ENCODE results near the gene APOC4.
"Not testable (repeated sequence)": the region's sequence is repeated elsewhere in the genome, so short reads cannot be mapped to it uniquely, and the experiment has no call there.

The APOC4 gene

DNA sequence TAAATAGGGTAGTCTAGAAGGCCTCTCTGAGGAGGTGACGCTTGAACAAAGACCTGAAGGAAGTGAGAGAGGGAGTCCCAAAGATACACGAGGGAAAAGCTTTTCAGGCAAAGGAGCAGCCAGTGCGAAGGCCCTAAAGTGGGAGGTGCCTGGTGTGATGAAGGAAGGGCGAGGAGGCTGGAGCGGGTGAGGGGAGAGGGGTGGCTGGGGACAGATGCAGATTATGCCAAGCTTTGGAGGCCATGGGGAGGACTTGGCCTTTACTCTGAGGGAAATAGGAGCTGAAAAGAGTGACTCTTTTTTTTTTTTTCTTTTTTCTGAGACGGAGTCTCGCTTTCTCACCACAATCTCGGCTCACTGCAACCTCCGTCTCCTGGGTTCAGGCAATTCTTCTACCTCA is 16.1 kb downstream of the APOC4 start:
- DNase-seq (ENCODE audit: low spot score), result no peak

DNA sequence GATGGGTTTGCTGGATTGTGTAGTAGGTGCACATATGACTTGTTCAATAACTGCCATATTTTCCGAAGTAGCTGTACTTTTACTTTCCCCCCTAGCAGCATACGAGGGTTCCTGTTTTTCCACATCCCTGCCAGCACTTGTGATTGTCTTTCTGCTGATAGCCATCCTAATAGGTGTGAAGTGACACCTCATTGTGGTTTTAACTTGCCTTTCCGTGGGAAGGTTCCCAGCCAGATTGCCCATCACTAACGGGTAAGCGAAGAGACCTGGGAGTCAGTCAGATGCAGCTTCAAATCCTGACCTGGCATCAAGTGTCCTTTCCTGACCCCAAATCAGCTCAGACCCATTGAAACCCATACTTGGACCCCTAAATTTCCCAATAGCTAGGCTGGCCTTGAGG is 17.7 kb downstream of the APOC4 start:
- DNase-seq (ENCODE audit: low spot score), result no peak

DNA sequence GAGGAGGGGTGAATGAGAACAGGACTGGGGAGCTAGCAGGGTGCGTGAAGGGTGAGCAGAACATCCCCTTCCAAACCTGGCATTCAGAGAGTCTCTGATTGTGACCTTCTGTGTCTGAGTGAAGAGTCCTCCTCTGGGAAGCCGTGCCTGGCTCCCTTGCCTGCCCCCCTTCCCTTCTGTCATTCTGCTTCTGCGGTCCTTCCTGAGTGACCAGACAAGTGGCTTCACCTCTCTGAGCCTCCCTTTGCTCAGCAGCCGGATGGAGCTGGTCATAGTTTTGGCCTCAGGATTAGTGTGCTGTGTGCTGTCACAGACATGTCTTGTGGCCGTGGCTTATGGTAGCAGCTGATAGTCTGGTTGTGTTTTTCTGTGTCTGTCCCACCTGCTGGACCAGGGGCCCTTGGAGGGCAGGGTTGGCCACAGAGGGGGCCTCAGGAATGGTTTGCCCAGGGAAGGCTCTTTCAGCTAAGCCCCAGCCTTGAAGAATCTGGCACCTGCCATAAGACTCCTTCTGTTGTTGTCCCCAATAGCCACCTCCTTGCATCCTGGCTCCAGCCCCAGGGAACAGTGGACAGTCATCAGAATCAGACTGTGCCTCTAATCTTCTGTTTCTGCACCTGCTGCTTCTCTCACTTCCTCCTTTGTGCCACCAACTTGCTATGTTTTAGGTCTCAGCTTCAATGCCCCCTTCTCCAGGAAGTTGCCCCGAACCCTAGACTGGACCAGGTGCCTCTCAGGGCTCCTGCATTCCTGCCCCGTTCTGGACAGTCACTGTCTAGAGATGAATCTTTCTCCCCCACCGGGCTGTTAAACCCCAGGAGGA is 19.1 kb downstream of the APOC4 start:
- no peak for DNase-seq (ENCODE audit: low spot score)

DNA sequence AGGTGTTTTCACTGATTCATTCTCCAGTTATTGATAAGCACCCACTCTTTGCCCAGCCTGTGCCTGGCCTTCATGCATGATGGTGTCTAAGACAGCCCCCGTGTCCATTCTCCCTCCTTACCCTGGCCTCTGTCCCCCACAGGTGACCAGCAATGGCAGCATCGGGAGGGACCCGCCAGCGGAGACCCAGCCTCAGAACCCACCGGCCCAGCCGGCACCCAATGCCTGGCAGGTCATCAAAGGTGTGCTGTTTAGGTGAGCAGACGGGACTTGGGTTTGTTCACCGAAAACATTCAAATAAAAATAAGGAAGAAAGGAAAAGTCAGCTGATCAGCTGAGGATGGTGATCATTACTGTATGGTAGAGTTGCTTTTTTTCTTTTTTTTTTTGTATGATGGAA is 19.8 kb downstream of the APOC4 start:
- no peak for DNase-seq (ENCODE audit: low spot score)

DNA sequence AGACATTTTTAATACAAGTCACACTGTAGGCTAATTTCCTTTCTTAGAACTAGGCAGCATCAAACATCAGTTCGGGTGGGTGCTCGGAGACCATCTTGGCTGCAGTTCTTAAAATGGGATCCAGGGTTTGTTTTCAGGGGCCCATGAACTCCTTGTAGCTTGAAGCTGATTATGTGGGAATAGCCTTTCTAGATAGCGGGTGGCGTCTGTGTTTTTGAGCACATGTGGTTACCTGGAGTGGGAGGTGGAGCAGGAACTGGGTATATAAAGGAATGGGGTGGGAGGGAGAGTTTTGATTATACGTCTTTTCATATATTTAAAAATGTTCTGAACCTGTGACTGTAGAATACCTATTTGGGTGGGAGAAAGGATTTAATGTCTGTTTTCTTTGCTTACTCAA is 26.1 kb downstream of the APOC4 start:
- no peak for DNase-seq (ENCODE audit: low spot score)

DNA sequence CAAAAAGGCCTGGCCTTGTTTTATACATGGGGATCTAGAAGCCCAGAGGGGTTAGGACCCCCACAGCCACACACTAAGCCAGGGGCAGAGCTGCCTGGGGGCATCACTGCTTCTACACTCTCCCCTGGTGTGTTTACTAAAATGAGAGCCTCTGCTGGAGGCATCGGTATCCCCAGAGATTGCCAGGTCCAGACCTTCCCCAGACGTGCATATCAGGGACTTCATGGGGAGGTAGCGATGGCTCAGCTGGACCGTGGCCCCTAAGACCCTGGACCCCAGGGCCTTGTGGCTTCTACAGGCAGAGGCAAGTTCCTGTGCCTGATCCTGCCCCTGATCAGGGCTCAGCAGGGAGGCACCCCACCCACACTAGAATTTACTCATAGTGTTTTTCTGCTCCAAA is 26.6 kb downstream of the APOC4 start:
- no peak for DNase-seq (ENCODE audit: low spot score)

DNA sequence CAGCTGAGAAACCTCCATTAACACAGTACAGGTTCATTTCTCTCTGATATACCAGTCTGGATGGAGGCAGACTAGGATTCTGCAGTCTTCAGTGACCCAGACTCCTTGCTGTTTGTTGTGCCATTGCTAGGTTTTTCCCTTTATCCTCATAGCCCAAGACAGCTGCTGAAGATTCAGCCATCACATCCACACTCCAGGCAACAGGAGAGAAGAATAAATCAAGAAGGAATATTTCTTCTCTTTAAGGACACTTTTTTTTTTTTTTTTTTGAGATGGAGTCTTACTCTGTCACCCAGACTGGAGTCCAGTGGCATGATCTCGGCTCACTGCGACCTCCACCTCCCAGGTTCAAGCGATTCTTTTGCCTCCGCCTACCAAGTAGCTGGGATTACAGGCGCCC is 27.4 kb downstream of the APOC4 start:
- no peak for DNase-seq (ENCODE audit: low spot score)

DNA sequence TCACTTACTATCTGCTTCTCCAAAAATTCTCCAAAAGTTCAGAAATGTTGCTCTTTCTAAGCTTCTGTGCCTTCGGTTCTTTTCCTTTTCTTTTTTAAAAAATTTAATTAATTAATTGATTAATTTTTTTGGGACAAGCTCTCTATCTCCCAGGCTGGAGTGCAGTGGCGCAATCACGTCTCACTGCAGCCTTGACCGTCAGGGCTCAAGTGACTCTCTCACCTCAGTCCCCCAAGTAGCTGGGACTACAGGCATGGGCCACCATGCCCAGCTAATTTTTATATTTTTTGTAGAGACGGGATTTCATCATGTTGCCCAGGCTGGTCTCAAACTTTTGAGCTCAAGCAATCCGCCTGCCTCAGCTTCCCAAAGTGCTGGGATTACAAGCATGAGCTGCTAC is 29.4 kb downstream of the APOC4 start:
- DNase-seq (ENCODE audit: low spot score), result not testable (repeated sequence)

DNA sequence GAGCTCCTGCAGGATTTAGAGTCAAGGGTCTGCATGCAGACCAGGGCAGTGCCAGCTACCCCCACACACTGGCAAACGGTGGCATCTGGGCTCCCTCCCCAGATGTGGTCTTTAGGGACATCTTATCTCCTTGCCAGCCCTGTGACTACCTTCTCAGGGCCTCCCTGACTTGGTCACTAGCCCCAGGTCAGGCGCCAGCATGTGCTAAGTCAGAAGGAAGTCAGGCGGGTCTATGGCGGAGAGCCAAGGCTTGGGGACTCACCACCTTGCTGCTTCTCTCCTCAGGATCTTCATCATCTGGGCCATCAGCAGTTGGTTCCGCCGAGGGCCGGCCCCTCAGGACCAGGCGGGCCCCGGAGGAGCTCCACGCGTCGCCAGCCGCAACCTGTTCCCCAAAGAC is 30.8 kb downstream of the APOC4 start:
- no peak for DNase-seq (ENCODE audit: low spot score)

DNA sequence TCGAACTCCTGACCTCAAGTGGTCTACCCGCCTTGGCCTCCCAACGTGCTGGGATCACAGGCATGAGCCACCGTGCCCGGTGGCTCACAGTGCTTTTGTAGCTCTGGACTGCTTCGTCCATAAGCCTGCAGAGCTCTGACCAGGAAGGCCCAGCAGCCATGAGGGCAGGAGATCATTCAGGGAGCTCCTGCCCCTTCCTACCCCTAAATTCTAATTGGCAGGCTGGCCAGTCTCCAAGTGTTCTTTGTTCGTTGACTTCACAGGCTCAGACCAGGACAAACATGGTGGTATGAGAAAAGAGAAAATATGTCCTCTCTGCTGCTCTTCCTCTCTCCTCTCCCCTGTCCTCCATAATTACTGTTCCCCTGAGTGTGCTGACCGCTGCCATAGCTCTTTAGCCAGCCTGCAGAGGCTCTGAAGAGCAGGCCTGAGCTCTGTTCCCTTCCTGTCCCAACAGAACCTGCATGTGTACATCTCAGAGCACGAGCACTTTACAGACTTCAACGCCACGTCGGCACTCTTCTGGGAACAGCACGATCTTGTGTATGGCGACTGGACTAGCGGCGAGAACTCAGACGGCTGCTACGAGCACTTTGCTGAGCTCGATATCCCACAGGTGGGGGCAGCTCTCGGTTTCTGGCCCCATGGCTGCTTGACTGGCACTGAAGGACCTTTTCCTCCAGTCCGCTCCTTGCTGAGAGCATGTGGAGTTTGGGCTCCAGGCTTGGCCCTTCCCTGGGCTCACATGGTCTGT is 32.1 kb downstream of the APOC4 start:
- no peak for DNase-seq (ENCODE audit: low spot score)

DNA sequence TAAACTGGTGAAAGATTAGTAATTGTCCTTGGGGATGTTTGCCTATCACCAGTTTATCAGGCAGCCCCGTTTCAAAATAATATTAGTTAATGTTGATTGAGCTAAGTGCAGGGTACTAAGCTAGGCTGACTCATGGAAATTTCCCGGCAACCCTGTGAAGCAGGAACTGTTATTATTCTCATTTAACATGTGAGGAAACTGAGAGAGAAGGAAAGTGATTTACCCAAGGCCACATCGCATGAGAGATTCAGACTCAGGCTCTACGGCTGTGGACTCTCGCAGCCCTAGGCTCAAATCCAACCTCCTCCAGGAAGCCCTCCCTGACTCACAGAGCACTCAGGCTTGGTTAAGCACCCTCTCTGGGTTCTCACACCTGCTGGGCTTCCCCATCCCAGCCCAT is 32.8 kb downstream of the APOC4 start:
- DNase-seq (ENCODE audit: low spot score), result no peak

DNA sequence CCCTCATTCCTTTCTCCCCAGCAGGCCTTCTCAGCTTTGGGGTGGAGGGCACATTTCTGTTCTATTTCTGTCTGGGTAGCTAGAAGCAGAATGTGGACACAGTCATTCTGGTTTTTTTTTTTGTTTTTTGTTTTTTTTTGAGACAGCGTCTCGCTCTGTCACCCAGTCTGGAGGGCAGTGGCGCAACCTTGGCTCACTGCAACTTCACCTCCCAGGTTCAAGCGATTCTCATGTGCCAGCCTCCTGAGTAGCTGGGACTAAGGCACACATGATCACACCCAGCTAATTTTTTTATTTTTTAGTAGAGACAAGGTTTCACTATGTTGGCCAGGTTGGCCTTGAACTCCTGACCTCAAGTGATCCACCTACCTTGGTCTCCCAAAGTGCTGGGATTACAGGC is 33.4 kb downstream of the APOC4 start:
- DNase-seq (ENCODE audit: low spot score), result no peak

DNA sequence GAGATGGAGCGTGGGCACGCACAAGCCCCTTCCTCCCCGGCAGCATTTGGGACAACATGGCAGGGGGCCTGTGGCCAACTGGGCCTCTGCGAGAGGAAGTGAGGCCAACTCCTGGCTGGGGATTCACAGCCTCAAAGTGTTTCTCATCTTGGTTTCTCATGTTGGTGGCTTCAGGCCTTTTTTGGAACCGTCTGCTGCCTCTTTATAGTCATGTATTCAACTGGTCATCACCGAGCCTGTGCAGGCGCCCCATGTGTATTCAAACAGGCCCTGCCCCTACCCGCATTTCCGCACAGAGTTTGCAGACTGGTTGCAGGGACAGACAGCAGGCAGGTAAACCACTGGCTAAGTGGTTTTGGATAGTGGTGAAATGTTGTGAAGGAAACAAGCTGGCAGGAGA is 42.0 kb downstream of the APOC4 start:
- no peak for DNase-seq (ENCODE audit: low spot score)

DNA sequence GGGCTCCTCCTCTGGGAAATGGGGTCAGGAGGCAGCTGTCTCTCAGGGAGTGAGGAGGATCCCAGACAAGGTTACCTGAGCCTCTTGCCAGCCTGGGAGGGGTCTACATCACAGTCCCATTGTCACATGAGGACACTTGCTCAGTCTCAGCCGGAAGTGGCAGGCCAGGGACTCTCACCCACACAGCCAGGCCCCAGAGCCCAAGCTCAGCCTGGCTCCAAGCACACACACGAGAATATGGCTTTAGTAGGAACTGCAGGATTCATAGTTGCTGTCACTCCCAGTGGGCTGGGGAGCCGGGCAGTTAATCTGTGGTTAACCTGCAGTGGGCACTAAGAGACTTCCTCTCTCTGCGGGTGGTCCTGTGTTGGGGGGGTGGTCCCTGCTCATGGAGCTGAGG is 43.4 kb downstream of the APOC4 start:
- DNase-seq (ENCODE audit: low spot score), result no peak

DNA sequence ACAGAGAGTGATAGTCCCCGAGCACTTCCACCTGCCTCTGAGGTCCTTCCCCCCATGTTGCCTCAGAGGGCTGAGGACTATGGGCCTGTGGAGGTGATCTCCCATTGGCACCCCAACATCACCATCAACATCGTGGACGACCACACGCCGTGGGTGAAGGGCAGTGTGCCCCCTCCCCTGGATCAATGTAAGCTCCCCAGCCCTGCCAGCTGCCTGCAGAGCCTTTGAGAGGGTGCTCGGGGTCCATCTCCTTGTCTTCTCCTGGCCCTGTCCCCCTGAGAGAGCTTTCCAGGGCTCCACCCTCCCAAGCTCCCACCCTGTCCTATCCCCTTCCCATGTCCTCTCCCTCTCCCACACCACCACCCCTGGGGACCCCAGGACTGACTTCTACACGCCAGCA is 44.4 kb downstream of the APOC4 start:
- no peak for DNase-seq (ENCODE audit: low spot score)

DNA sequence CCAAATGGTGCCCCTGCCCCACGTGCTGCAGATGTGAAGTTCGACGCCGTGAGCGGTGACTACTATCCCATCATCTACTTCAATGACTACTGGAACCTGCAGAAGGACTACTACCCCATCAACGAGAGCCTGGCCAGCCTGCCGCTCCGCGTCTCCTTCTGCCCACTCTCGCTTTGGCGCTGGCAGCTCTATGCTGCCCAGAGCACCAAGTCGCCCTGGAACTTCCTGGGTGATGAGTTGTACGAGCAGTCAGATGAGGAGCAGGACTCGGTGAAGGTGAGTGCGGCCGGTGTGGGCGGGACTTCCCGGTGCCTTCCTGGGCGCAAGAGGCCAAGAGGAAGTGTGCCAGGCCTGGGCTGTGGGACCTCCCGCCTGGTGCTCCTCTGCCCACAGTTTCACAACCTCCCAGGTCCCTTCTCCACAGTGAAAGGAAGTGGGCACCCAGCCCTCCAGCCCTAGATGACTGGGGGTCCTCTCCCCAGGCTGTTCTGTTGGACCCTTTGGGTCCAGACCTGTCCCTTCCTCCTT is 45.2 kb downstream of the APOC4 start:
- DNase-seq (ENCODE audit: low spot score), result no peak

DNA sequence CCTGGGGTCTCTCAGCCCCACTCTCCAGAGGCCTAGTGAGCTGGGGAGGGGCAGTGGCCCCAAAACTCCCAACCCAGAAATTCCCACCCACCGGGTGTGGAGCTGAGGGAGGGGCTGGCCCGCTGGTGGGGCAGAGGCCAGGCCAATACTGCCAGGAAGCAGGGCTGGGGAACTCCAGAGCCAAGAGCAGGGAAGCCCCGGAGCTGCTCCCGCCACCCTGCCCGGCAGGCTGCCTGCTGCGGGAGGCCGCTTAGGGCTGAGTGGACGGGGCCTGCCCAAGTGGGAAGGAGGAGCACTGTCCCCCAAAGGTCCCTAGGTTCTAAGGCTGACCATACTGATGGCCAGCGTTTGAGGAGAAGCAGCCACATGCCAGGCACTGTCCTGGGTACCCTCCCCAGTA is 46.2 kb downstream of the APOC4 start:
- DNase-seq (ENCODE audit: low spot score), result no peak

DNA sequence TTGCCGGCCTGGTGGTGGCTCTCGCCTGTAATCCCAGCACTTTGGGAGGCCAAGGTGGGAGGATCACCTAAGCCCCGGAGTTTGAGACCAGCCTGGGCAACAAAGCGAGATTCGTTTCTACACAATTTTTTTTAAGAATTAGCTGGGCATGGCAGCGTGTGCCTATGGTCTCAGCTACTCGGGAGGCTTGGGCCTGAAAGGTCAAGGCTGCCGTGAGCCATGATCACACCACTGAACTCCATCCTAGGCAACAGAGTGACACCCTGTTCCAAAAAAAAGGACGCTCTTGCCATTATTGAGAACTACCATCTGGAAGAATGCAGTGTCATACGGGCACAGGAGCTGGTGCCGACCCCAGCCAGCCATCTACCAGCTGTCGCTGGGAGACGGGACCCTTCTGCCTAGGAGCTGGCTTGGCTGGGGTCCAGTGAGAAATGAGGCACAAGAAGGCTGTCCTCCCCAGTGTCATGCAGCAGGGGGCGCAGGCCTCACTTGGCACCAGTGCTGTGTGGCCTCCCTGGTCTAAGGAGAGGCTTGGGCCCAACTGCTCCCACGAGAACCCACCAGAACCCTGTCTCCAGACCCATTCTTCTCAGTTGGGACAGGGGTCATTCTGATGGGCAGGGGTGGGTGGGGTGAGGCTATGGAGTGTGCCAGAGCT is 47.0 kb downstream of the APOC4 start:
- peak; percentile 79 for DNase-seq (ENCODE audit: low spot score)

DNA sequence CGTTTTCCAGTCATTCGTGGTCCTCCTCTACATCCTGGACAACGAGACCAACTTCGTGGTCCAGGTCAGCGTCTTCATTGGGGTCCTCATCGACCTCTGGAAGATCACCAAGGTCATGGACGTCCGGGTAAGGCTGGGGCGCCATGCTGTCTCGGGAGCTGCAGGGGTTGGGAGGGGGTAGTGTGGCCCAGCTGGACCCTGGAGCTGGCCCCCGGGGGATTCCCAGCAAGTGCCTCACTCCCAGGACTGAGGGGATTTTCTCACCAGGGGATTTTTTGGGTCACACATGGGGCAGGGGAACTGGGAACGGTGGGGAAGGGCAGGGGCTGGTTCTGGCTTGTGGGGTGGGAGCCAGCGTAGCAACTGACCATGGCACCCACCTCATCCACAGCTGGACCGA is 48.4 kb downstream of the APOC4 start:
- no peak for DNase-seq (ENCODE audit: low spot score)

DNA sequence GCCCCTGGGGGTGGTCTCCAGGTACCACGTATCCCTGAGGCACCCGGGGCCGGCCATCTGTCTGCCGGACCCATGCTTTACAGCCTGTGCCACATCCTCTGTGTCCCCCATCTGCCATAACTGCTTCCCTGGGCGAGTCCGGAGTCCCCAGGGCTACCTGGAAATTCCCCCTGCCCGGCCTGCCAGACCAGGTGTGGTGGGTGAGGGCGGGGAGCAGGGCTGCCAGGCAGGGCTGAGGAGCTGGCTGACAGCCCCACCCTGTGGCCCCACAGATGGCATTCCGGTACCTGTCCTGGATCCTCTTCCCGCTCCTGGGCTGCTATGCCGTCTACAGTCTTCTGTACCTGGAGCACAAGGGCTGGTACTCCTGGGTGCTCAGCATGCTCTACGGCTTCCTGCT is 48.9 kb downstream of the APOC4 start:
- DNase-seq (ENCODE audit: low spot score), result no peak

DNA sequence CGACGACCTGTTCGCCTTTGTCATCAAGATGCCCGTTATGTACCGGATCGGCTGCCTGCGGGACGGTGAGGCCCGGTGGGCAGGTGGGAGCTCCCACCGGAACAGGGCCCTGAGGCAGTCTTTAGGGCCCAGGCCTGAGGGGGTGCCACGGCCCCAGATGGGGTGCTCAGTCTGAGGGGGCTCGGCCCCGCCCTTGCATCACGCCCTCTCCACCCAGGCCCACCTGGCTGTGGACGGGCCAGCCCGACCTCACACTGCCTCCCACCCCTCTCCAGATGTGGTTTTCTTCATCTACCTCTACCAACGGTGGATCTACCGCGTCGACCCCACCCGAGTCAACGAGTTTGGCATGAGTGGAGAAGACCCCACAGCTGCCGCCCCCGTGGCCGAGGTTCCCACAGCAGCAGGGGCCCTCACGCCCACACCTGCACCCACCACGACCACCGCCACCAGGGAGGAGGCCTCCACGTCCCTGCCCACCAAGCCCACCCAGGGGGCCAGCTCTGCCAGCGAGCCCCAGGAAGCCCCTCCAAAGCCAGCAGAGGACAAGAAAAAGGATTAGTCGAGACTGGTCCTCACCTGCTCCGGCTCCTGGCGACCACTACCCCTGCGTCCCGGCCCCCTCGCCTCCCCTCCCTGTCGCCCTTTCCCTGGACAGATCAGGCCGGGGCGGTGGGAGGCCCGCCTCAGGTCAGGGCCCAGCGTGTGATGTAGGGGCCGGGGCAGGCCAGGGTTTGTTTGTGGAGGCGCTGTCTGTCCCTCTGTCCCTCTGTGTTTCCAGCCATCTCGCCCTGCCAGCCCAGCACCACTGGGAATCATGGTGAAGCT is 50.5 kb downstream of the APOC4 start:
- DNase-seq (ENCODE audit: low spot score), result no peak

DNA sequence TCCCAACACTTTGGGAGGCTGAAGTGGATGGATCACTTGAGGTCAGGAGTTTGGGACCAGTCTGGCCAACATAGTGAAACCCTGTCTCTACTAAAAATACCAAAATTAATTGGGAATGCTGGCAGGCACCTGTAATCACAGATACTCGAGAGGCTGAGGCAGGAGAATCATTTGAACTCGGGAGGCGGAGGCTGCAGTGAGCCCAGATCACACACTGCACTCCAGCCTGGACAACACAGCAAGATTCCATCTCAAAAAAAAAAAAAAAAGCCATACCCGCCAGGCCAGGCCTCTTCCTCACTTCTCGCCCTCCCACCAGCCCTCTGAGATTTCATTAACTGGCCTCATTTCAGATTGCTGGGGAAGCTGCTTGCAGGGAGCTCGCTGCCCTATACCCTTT is 51.5 kb downstream of the APOC4 start:
- DNase-seq (ENCODE audit: low spot score), result no peak
